HG03469 (cell line): ENCODE measurements around the gene EMILIN1.

Source experiments
- ATAC-seq: cut with Tn5 transposase; IDR thresholded peaks from one replicate; pipeline ENCODE4 v1.9.1; 2021; ENCODE audit warnings: mild to moderate bottlenecking, moderate library complexity, moderate number of reproducible peaks; ENCODE audit not compliant: unreplicated experiment

Gene EMILIN1

DNA sequence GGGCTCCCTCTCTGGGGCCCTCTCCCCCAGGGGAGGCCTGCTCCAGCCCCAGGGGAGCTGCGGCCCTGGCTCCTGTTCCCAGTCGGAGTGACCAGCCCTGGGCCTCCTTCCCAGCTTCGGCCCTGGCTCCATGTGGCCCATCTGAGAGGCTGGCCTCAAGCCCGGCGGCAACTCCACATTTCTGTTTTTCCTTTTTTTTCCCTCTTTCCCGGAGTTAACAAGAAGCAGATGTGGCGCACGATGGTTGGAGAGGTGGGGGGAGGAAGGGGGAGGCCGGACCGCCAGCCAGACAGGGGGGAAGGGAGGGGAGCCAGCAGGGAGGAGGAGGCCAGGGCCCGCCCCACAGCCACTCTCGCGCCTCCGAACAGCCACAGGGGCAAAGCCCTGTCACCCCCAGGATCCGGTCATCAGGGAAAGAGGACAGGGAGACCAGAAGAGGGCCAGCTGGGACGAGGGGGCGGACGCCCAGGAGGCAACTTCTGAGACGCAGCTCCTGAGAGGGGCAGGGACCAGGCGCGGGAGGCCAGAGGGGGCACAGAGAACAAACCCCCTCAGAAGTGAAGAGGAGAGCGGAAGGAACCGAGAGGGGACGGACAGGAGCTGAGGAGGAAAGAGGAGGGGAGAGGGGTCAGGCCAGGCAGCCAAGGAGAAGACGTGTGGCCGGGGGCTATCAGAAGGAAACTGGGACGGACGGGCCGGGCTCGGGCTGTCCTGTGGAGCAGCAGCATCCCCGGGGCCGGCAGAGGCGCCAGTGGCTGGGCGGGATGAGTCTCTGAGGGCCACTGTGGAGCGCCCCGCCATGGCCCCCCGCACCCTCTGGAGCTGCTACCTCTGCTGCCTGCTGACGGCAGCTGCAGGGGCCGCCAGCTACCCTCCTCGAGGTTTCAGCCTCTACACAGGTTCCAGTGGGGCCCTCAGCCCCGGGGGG is at the start of gene EMILIN1:
EMILIN1 (plus strand) TSS at position 349 of the 928 bp plus-strand sequence; CDS start at position 800, 451 bp downstream.
- ATAC-seq, result no peak

DNA sequence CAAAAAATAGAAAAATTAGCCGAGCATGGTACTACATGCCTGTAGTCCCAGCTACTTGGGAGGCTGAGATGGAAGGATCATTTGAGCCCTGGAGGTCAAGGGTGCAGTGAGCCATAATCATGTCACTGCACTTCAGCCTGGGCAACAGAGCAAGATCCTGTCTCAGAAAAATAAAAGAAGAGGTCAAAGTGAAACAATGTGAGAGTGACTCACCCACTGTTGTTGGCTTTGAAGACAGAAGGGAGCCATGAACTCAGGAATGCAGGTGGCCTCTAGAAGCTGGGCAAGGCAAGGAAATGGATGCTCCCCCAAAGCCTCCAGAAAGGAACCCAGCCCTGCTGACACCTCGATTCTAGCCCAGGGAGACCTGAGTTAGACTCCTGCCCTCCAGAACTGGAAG is 49.4 kb upstream of the EMILIN1 start:
- no peak for ATAC-seq

DNA sequence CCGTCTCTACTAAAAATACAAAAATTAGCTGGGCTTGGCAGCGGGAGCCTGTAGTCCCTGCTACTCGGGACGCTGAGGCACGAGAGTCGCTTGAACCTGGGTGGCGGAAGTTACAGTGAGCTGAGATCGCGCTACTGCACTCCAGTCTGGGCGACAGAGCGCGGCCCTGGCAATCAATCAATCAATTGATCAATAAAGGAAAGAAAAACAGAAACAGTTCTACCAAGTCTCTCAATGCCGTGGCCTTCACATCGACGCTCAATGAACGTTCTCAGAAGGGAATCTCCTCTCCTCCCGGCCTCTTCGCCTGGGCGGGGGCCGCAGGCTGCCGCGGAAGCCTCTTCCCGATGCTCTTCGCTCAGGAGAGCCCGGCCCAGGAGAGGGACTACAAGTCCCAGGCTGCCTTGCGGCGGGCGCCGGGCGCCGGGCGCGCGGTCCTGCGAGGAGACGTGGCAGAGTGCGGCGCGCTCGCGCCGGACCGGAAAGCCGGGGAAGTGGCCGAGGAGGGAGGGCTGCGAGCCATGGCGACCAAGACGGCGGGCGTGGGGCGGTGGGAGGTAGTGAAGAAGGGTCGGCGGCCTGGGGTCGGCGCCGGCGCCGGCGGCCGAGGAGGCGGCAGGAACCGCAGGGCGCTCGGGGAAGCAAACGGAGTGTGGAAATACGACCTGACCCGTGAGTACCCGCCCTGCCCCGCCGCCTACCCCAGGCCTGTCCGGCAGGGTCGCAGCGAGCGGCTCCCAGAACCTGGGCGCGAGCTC is 45.7 kb upstream of the EMILIN1 start, which contains the start of gene TMEM214:
TMEM214 (plus strand) TSS at position 471 of the 758 bp plus-strand sequence; CDS start at position 522, 51 bp downstream.
- ATAC-seq, result peak; percentile 79

DNA sequence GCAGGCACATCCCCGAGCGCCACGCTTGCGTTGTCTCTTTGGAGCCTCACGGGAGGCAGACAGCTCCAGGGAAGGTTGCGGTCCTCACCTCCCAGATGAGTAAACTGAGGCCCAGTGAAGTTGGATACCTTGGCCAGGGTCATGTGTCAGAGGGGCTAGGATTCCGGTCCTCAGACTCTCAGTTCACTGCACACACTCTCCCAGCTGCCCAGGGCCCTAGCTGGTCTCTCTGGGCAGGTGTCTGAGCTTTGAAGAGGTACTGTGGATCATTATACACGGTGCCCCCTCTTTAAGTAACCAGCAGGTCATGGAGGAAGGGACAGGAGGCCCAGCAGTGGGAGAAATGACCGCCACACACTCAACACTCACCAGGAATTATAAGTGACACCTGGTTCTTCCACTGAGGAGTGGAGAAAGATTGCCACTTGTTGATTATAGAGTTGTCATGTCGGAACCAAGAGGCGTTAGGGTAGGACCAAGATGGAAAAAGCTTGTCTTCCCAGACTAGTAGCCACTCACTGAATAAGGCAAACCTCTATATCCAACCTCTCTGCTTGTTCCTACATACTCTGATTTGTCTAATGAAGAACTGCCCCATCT is 45.1 kb upstream of the EMILIN1 start:
- no peak for ATAC-seq

- no peak for ATAC-seq
These were observed 40.4 kb upstream of the EMILIN1 start for GRCh38 chr2:27038012-27038411.

GRCh38 chr2:27038631-27039339 is 39.6 kb upstream of the EMILIN1 start:
- no peak for ATAC-seq

DNA sequence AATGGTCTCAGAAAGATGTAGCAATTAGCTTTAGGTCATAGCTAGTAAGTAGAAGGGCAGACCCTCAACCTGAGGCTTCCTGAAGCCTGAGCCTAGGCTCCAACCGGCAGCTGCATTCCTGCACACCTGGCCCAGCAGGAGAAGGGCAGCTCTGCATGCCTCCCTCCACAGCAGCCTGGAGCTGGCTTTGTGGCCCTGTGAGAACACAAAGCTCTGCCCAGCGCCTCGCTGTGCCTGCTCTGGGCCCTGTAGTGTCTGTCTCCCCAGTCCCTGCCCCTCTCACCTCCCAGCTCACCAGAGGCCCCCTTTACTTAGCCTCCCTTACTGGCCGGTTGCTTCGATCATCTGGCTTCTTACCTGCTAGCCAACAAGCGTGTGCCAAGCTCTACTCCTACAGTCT is 39.0 kb upstream of the EMILIN1 start:
- no peak for ATAC-seq

- ATAC-seq, result no peak
These were observed 38.5 kb upstream of the EMILIN1 start for GRCh38 chr2:27039871-27040270.

GRCh38 chr2:27040282-27040681 is 38.1 kb upstream of the EMILIN1 start:
- ATAC-seq, result no peak

DNA sequence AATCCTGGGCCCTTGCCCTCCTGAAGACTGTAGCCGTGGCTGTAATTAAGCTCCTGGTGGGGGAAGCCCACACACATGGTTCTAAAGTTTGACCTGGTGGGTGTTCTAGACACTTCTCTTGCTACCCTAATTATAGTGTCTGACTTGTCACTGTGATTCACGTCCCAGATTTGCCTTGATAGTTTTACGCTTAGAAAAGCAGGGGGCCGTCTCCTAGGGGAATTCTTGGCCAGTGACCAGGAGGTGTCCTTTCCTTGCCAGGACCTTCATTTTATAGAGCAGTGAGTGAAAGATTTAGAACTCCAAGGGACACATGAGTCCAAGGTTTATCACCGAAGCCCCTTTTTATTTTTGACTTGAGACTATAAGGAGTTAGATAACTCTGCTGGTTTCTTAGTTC is 36.7 kb upstream of the EMILIN1 start:
- peak; percentile 6 for ATAC-seq

- peak; percentile 67 for ATAC-seq
These were observed 36.2 kb upstream of the EMILIN1 start for GRCh38 chr2:27042159-27042661.

GRCh38 chr2:27042985-27043634 is 35.3 kb upstream of the EMILIN1 start:
- no peak for ATAC-seq

- ATAC-seq, result peak; percentile 8
These were observed 28.8 kb upstream of the EMILIN1 start for GRCh38 chr2:27049422-27050280.

DNA sequence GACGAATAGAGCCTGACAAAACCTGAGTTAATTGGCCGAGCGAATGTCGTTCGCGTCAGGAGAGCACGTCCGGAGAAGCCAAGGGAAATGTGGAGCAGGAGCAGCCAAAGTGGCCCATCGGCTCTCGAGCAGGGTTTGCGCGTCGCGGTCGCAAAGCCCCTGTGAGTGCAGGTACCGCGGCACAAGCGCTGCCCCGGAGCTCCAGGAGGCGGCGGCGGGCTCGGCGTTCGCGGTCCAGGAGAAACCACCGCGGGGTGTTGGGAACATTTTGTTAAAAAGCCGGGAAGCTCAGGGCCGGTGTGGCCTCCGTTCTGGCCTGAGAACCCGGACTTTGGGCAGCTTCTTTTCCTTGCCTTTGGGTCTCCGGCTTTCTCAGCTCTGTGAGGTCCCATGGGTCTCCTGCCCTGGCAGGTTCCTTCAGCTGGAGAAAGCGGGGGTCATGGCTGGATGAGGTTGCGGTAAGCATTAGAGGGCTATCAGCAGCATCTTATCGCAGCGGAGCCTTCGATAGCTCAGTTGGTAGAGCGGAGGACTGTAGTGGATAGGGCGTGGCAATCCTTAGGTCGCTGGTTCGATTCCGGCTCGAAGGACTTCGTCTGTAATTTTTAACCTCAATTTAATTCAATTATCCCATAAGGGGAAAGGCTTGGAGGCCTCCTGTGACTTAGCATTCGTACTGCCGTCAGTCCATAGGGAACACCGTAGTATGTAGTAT is 28.0 kb upstream of the EMILIN1 start:
- ATAC-seq, result peak; percentile 38

DNA sequence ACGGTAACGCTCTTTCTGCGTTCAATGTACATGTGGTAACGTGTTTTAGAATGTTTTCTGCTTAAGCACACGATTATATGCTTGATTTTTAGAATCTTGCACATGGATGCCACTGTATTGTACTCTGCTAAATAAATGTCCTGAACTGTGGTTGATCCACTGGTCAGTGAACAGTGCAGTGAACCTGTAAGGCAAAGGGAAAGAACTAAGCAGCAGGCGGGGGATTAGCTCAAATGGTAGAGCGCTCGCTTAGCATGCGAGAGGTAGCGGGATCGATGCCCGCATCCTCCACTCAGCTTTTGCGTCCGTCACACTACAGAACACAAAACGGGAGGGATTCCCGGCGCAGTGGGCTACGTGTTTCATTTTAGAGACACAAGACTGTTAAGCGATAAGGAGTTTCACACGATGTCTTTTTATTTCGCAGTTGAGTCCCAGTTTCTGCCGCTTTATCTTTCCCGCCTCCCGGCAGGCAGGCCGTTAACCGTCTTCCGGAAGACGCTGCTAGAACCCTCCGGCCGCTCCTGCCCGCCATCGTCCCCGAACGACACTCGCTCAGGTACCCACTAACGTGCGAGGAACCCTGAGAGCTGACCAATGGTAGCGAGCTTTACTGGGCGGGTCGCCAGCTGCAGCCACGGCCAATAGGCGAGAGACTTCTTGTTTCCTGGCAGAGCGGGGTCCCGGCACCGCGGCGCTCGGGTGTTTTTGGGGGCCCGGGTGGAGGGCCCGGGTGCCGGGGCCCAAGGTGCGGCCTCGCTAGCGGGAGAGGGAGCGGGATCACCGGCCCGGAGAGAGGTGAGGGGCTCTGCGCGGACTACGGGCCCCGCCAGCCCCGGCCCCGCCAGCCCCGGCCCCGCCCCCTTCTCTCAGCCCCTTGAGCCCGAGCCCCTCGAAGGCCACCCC is 27.2 kb upstream of the EMILIN1 start, which contains the start of gene AGBL5:
AGBL5 (plus strand) TSS at position 673 of the 906 bp plus-strand sequence. CDS start 1,291 bp downstream, outside the sequence.
- peak; percentile 50 for ATAC-seq

GRCh38 chr2:27051902-27052645 is 26.3 kb upstream of the EMILIN1 start:
- no peak for ATAC-seq
